OCI-LY1 (cell line): ENCODE results near the gene PRXL2C.

Experiments
- H2AFZ ChIP-seq: fragments of 200-600 bp; sonication (generic), shearing (Covaris generic); 2 replicates; pipeline ENCODE4 v1.6.0; 2014; ENCODE audit warnings: antibody characterized with exemption, mild to moderate bottlenecking, low read length
- H3F3A ChIP-seq: fragments of 200-600 bp; sonication (generic), shearing (Covaris generic); 2 replicates; pipeline ENCODE4 v1.6.0; 2014; ENCODE audit warnings: mild to moderate bottlenecking, antibody characterized with exemption, low read length, moderate library complexity; ENCODE audit not compliant: insufficient read depth
- H3K27ac ChIP-seq: fragments of 200-600 bp; sonication (generic); 2 replicates; pipeline ENCODE4 v1.5.1; 2014; ENCODE audit warnings: low read length, mixed run types, mild to moderate bottlenecking, low read depth; ENCODE audit not compliant: poor library complexity, severe bottlenecking
- H3K27me3 ChIP-seq: fragments of 200-600 bp; sonication (generic); 2 replicates; pipeline ENCODE4 v1.6.0; 2014; ENCODE audit warnings: antibody characterized with exemption, mild to moderate bottlenecking, low read length, moderate library complexity; ENCODE audit not compliant: insufficient read depth
- H3K36me3 ChIP-seq: fragments of 200-600 bp; sonication (generic); 2 replicates; pipeline ENCODE4 v1.6.1; 2014; ENCODE audit warnings: mild to moderate bottlenecking, antibody characterized with exemption, low read length, moderate library complexity, mixed read lengths; ENCODE audit not compliant: insufficient read depth
- H3K4me1 ChIP-seq: fragments of 200-600 bp; sonication (generic); 2 replicates; pipeline ENCODE4 v1.5.1; 2014; ENCODE audit warnings: mild to moderate bottlenecking, low read length, moderate library complexity; ENCODE audit not compliant: insufficient read depth, severe bottlenecking
- H3K4me2 ChIP-seq: fragments of 200-600 bp; sonication (generic), shearing (Covaris generic); 2 replicates; pipeline ENCODE4 v1.6.1; 2014; ENCODE audit warnings: low read length
- H3K4me3 ChIP-seq: fragments of 200-600 bp; sonication (generic); 2 replicates; pipeline ENCODE4 v1.5.1; 2014; ENCODE audit warnings: low read length, low read depth, mild to moderate bottlenecking, mixed read lengths; ENCODE audit not compliant: poor library complexity, severe bottlenecking
- H3K79me2 ChIP-seq: fragments of 200-600 bp; shearing (Covaris generic); 2 replicates; pipeline ENCODE4 v1.6.1; 2016; ENCODE audit warnings: mixed run types, low read length, mixed read lengths; ENCODE audit not compliant: insufficient read depth
- H3K9ac ChIP-seq: fragments of 200-600 bp; sonication (generic), shearing (Covaris generic); 2 replicates; pipeline ENCODE4 v1.6.1; 2014; ENCODE audit warnings: mild to moderate bottlenecking, low read length, mixed read lengths
- H3K9me2 ChIP-seq: fragments of 200-600 bp; sonication (generic), shearing (Covaris generic); 2 replicates; pipeline ENCODE4 v1.6.1; 2014; ENCODE audit warnings: low read depth, mild to moderate bottlenecking, low read length, mixed read lengths
- H3K9me3 ChIP-seq: fragments of 200-600 bp; shearing (Covaris generic); 2 replicates; pipeline ENCODE4 v1.6.1; 2014; ENCODE audit warnings: low read length, mixed read lengths
- H4K20me1 ChIP-seq: fragments of 200-600 bp; sonication (generic), shearing (Covaris generic); 2 replicates; pipeline ENCODE4 v1.6.0; 2016; ENCODE audit warnings: mild to moderate bottlenecking, low read length; ENCODE audit not compliant: insufficient read depth
- EZH2 ChIP-seq: fragments of 200-600 bp; sonication (generic), shearing (Covaris generic); IDR thresholded peaks from 2 replicates; pipeline ENCODE4 v1.8.0; 2017; ENCODE audit warnings: borderline replicate concordance, mixed run types, mild to moderate bottlenecking, antibody characterized with exemption, low read length, moderate library complexity, mixed read lengths
- TF ChIP-seq, protein P1 (sequence below): fragments of 200-600 bp; sonication (generic), shearing (Covaris generic); IDR thresholded peaks from 2 replicates; pipeline ENCODE4 v1.5.1; 2017; ENCODE audit warnings: mild to moderate bottlenecking, antibody characterized with exemption, low read length, moderate library complexity, mixed read lengths

PRXL2C gene

GRCh38 chr9:96649620-96650324 is 5.3 kb downstream of the PRXL2C start:
- TF ChIP-seq, protein P1, sequence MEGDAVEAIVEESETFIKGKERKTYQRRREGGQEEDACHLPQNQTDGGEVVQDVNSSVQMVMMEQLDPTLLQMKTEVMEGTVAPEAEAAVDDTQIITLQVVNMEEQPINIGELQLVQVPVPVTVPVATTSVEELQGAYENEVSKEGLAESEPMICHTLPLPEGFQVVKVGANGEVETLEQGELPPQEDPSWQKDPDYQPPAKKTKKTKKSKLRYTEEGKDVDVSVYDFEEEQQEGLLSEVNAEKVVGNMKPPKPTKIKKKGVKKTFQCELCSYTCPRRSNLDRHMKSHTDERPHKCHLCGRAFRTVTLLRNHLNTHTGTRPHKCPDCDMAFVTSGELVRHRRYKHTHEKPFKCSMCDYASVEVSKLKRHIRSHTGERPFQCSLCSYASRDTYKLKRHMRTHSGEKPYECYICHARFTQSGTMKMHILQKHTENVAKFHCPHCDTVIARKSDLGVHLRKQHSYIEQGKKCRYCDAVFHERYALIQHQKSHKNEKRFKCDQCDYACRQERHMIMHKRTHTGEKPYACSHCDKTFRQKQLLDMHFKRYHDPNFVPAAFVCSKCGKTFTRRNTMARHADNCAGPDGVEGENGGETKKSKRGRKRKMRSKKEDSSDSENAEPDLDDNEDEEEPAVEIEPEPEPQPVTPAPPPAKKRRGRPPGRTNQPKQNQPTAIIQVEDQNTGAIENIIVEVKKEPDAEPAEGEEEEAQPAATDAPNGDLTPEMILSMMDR: no peak
- no peak for TF ChIP-seq EZH2
- H3K27ac ChIP-seq: no peak overlapping the region
- H3K4me2 ChIP-seq: no peak overlapping the region
- H3K27me3 ChIP-seq: no peaks in the 10 kb centered on the region
- H3K9me3 ChIP-seq: no peaks in the 10 kb centered on the region
- H4K20me1 ChIP-seq: no peaks in the 10 kb centered on the region
- H3K36me3 ChIP-seq: peaks cover 20% of the 10 kb centered on the region
- no peaks in the 10 kb centered on the region for H3K9me2 ChIP-seq
- H3F3A ChIP-seq: peaks cover 7% of the 10 kb centered on the region; the same call in 1 of the 2 replicates
- no peak overlapping the region for H3K9ac ChIP-seq
- H3K4me3 ChIP-seq: no peak overlapping the region
- H3K4me1 ChIP-seq: peaks cover 20% of the 10 kb centered on the region
- no peak overlapping the region for H2AFZ ChIP-seq
- no peaks in the 10 kb centered on the region for H3K79me2 ChIP-seq

DNA sequence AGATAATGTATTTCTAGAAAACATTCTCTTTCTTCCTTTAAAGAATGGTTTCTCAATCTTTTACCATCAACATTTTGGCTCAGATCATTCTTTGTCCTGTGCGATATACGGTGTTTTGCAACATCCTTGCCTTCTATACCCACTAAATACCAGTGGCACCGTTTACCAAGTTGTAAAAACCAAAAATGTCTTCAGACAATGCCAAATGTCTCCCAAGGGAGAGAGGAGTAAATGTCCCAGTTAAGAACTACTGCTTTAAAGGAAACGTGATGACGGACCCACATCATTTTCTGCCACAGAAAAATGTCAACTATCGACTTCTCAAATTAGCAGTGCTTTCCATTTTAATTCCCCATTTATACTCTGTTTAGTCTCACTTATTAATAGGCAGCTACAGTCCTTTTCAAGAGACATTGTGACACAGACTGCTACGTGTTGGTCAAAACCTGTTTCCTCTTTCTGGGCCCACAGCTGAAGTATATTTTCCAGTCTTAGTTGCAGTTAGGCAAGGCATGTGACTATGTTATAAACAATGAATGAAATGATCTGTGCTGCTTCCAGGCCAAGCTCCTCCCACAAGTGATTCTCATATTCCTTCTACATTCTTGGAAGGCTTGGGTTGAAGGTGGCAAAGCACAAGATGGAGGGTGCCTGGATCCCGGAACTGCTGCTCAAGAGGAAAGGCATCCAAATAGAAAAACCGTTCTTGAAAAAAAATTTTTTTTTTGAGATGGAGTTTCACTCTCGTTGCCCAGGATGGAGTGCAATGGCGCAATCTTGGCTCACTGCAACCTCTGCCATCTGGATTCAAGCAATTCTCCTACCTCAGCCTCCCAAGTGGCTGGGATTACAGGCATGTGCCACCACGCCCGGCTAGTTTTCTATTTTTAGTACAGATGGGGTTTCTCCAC is 8.8 kb downstream of the PRXL2C start:
- H3K4me3 ChIP-seq: no peak overlapping the region
- no peak overlapping the region for H2AFZ ChIP-seq
- no peaks in the 10 kb centered on the region for H4K20me1 ChIP-seq
- no peaks in the 10 kb centered on the region for H3K9me3 ChIP-seq
- H3F3A ChIP-seq: 0 out of 2 replicates have a peak, but pooled peaks cover 4% of the 10 kb centered on the region
- peaks cover 22% of the 10 kb centered on the region for H3K36me3 ChIP-seq
- peak overlapping the region; percentile 44 for H3K4me2 ChIP-seq
- TF ChIP-seq, protein P1: no peak
- no peak for TF ChIP-seq EZH2
- H3K9me2 ChIP-seq: no peaks in the 10 kb centered on the region
- H3K9ac ChIP-seq: 0 out of 2 replicates have a peak overlapping the region, but pooled peaks have one; percentile 22
- H3K79me2 ChIP-seq: no peaks in the 10 kb centered on the region
- H3K27me3 ChIP-seq: no peaks in the 10 kb centered on the region
- H3K4me1 ChIP-seq: peaks cover 20% of the 10 kb centered on the region
- H3K27ac ChIP-seq: peak overlapping the region; percentile 80

GRCh38 chr9:96644137-96644536 is 11.0 kb downstream of the PRXL2C start:
- no peaks in the 10 kb centered on the region for H3K9me2 ChIP-seq
- H3F3A ChIP-seq: 0 out of 2 replicates have a peak, but pooled peaks cover 4% of the 10 kb centered on the region
- no peak overlapping the region for H3K9ac ChIP-seq
- peaks cover 20% of the 10 kb centered on the region for H3K4me1 ChIP-seq
- no peaks in the 10 kb centered on the region for H4K20me1 ChIP-seq
- no peak overlapping the region for H3K4me2 ChIP-seq
- H3K27me3 ChIP-seq: no peaks in the 10 kb centered on the region
- TF ChIP-seq, protein P1: no peak
- no peak for TF ChIP-seq EZH2
- H3K79me2 ChIP-seq: no peaks in the 10 kb centered on the region
- peaks cover 14% of the 10 kb centered on the region; the same call in 1 of the 2 replicates for H3K36me3 ChIP-seq
- no peak overlapping the region for H3K27ac ChIP-seq
- no peak overlapping the region for H3K4me3 ChIP-seq
- H2AFZ ChIP-seq: no peak overlapping the region
- no peaks in the 10 kb centered on the region for H3K9me3 ChIP-seq
